ENCODE results near the gene KIDINS220.
"Not testable (repeated sequence)": the region's sequence is repeated elsewhere in the genome, so short reads cannot be mapped to it uniquely, and the experiment has no call there.

The KIDINS220 gene

GRCh38 chr2:8729939-8730338, 107.5 kb downstream of the KIDINS220 start:
- no peaks in the 10 kb centered on the region for H3K27me3 ChIP-seq (ENCODE audit: insufficient read depth, low read length)
- WGBS (ENCODE audit: extremely low coverage, insufficient coverage, insufficient read length) = no CpG with 5 or more reads among the region's 9 CpGs
- no peak overlapping the region for H2AFZ ChIP-seq (ENCODE audit: insufficient read depth, low read length, poor library complexity)
- H3K27ac ChIP-seq (ENCODE audit: low read depth, low read length) = no peak overlapping the region
- H2BK5ac ChIP-seq (ENCODE audit: low read depth, low read length, poor library complexity) = no peak overlapping the region
- no peak for DNase-seq
- no peaks in the 10 kb centered on the region for H3K79me1 ChIP-seq (ENCODE audit: low read length)
- H3K4me2 ChIP-seq (ENCODE audit: low read length) = no peak overlapping the region
- H3K9me3 ChIP-seq (ENCODE audit: insufficient read depth, low read depth, low read length) = no peaks in the 10 kb centered on the region
- no peak overlapping the region for H3K4ac ChIP-seq (ENCODE audit: low read depth, low read length)
- H3K4me1 ChIP-seq (ENCODE audit: control insufficient read depth in 1 of 2, insufficient read depth in 2 of 2, low read length in 2 of 2) = no peaks in the 10 kb centered on the region
- H2BK120ac ChIP-seq (ENCODE audit: insufficient read depth, low read length, poor library complexity) = no peak overlapping the region
- no peak overlapping the region for H2AK5ac ChIP-seq (ENCODE audit: low read length)
- peaks cover 19 to 37% of the 10 kb centered on the region in 2 experiments for H3K36me3 ChIP-seq (ENCODE audit: control insufficient read depth in 1 of 2, insufficient read depth in 2 of 2, low read length in 2 of 2)
- H3K4me3 ChIP-seq (ENCODE audit: low read depth, low read length) = no peak overlapping the region
- no peak overlapping the region for H2BK12ac ChIP-seq (ENCODE audit: low read length)
- H4K8ac ChIP-seq (ENCODE audit: low read depth, low read length) = no peak overlapping the region
- H3K79me2 ChIP-seq (ENCODE audit: control insufficient read depth, insufficient read depth, low read length, poor library complexity) = no peaks in the 10 kb centered on the region
- no peak overlapping the region for H4K12ac ChIP-seq (ENCODE audit: low read depth, low read length)
- no peak overlapping the region for H3K18ac ChIP-seq (ENCODE audit: low read length)
- H4K91ac ChIP-seq (ENCODE audit: low read depth, low read length) = no peak overlapping the region
- H3K14ac ChIP-seq (ENCODE audit: low read length) = no peak overlapping the region
- H3K9ac ChIP-seq (ENCODE audit: low read length) = no peak overlapping the region
- no peak overlapping the region for H3K23ac ChIP-seq (ENCODE audit: low read length)

GRCh38 chr2:8729101-8729500, 108.3 kb downstream of the KIDINS220 start:
- H3K27me3 ChIP-seq (ENCODE audit: insufficient read depth, low read length); DNase-seq; H3K79me1 ChIP-seq (ENCODE audit: low read length); H3K79me2 ChIP-seq (ENCODE audit: control insufficient read depth, insufficient read depth, low read length, poor library complexity); H3K4me3 ChIP-seq (ENCODE audit: low read depth, low read length); H4K12ac ChIP-seq (ENCODE audit: low read depth, low read length); H2BK5ac ChIP-seq (ENCODE audit: low read depth, low read length, poor library complexity); H3K18ac ChIP-seq (ENCODE audit: low read length); H2BK12ac ChIP-seq (ENCODE audit: low read length); H2AFZ ChIP-seq (ENCODE audit: insufficient read depth, low read length, poor library complexity); H3K23ac ChIP-seq (ENCODE audit: low read length); H4K8ac ChIP-seq (ENCODE audit: low read depth, low read length); H3K9ac ChIP-seq (ENCODE audit: low read length); H3K14ac ChIP-seq (ENCODE audit: low read length); H2AK5ac ChIP-seq (ENCODE audit: low read length); H2BK120ac ChIP-seq (ENCODE audit: insufficient read depth, low read length, poor library complexity); H4K91ac ChIP-seq (ENCODE audit: low read depth, low read length); H3K4me1 ChIP-seq (ENCODE audit: control insufficient read depth in 1 of 2, insufficient read depth in 2 of 2, low read length in 2 of 2); H3K4ac ChIP-seq (ENCODE audit: low read depth, low read length); H3K9me3 ChIP-seq (ENCODE audit: insufficient read depth, low read depth, low read length); H3K4me2 ChIP-seq (ENCODE audit: low read length); H3K27ac ChIP-seq (ENCODE audit: low read depth, low read length): not testable (repeated sequence)
- no CpG with 5 or more reads among the region's 5 CpGs for WGBS (ENCODE audit: extremely low coverage, insufficient coverage, insufficient read length)
- H3K36me3 ChIP-seq (ENCODE audit: control insufficient read depth in 1 of 2, insufficient read depth in 2 of 2, low read length in 2 of 2) = peaks cover 17 to 36% of the 10 kb centered on the region in 2 experiments

GRCh38 chr2:8728305-8729015, 109.0 kb downstream of the KIDINS220 start:
- no peak overlapping the region for H4K8ac ChIP-seq (ENCODE audit: low read depth, low read length)
- H3K4me1 ChIP-seq (ENCODE audit: control insufficient read depth in 1 of 2, insufficient read depth in 2 of 2, low read length in 2 of 2) = no peaks in the 10 kb centered on the region
- H3K27ac ChIP-seq (ENCODE audit: low read depth, low read length) = no peak overlapping the region
- H3K18ac ChIP-seq (ENCODE audit: low read length) = no peak overlapping the region
- H3K9ac ChIP-seq (ENCODE audit: low read length) = no peak overlapping the region
- no peak overlapping the region for H2AK5ac ChIP-seq (ENCODE audit: low read length)
- H3K9me3 ChIP-seq (ENCODE audit: insufficient read depth, low read depth, low read length) = no peaks in the 10 kb centered on the region
- no peak overlapping the region for H2AFZ ChIP-seq (ENCODE audit: insufficient read depth, low read length, poor library complexity)
- H3K23ac ChIP-seq (ENCODE audit: low read length) = no peak overlapping the region
- no peak overlapping the region for H2BK12ac ChIP-seq (ENCODE audit: low read length)
- no peak for DNase-seq
- no peaks in the 10 kb centered on the region for H3K79me2 ChIP-seq (ENCODE audit: control insufficient read depth, insufficient read depth, low read length, poor library complexity)
- no peak overlapping the region for H4K12ac ChIP-seq (ENCODE audit: low read depth, low read length)
- H3K4ac ChIP-seq (ENCODE audit: low read depth, low read length) = no peak overlapping the region
- no peak overlapping the region for H3K14ac ChIP-seq (ENCODE audit: low read length)
- no CpG with 5 or more reads among the region's 7 CpGs for WGBS (ENCODE audit: extremely low coverage, insufficient coverage, insufficient read length)
- peaks cover 13 to 32% of the 10 kb centered on the region in 2 experiments for H3K36me3 ChIP-seq (ENCODE audit: control insufficient read depth in 1 of 2, insufficient read depth in 2 of 2, low read length in 2 of 2)
- H3K79me1 ChIP-seq (ENCODE audit: low read length) = no peaks in the 10 kb centered on the region
- H3K4me3 ChIP-seq (ENCODE audit: low read depth, low read length) = no peak overlapping the region
- H3K27me3 ChIP-seq (ENCODE audit: insufficient read depth, low read length) = no peaks in the 10 kb centered on the region
- H2BK5ac ChIP-seq (ENCODE audit: low read depth, low read length, poor library complexity) = no peak overlapping the region
- no peak overlapping the region for H4K91ac ChIP-seq (ENCODE audit: low read depth, low read length)
- no peak overlapping the region for H2BK120ac ChIP-seq (ENCODE audit: insufficient read depth, low read length, poor library complexity)
- no peak overlapping the region for H3K4me2 ChIP-seq (ENCODE audit: low read length)

- Histone ChIP-seq H2AK5ac (ENCODE audit: low read length) (no peak overlapping the region), H3K14ac (ENCODE audit: low read length) (no peak overlapping the region), H4K8ac (ENCODE audit: low read depth, low read length) (no peak overlapping the region), H3K27ac (ENCODE audit: low read depth, low read length) (no peak overlapping the region), H4K12ac (ENCODE audit: low read depth, low read length) (no peak overlapping the region), H3K9me3 (ENCODE audit: insufficient read depth, low read depth, low read length) (no peaks in the 10 kb centered on the region), H3K23ac (ENCODE audit: low read length) (no peak overlapping the region), H2BK12ac (ENCODE audit: low read length) (no peak overlapping the region), H3K4me1 (ENCODE audit: control insufficient read depth in 1 of 2, insufficient read depth in 2 of 2, low read length in 2 of 2) (no peaks in the 10 kb centered on the region), H3K79me1 (ENCODE audit: low read length) (no peaks in the 10 kb centered on the region), H2BK120ac (ENCODE audit: insufficient read depth, low read length, poor library complexity) (no peak overlapping the region), H3K4me3 (ENCODE audit: low read depth, low read length) (no peak overlapping the region), H2BK5ac (ENCODE audit: low read depth, low read length, poor library complexity) (no peak overlapping the region), H3K4me2 (ENCODE audit: low read length) (no peak overlapping the region), H3K79me2 (ENCODE audit: control insufficient read depth, insufficient read depth, low read length, poor library complexity) (no peaks in the 10 kb centered on the region), H3K27me3 (ENCODE audit: insufficient read depth, low read length) (no peaks in the 10 kb centered on the region), H3K36me3 (ENCODE audit: control insufficient read depth in 1 of 2, insufficient read depth in 2 of 2, low read length in 2 of 2) (peaks cover 5 to 11% of the 10 kb centered on the region in 2 experiments), H3K9ac (ENCODE audit: low read length) (no peak overlapping the region), H3K4ac (ENCODE audit: low read depth, low read length) (no peak overlapping the region), H3K18ac (ENCODE audit: low read length) (no peak overlapping the region), H4K91ac (ENCODE audit: low read depth, low read length) (no peak overlapping the region), H2AFZ (ENCODE audit: insufficient read depth, low read length, poor library complexity) (no peak overlapping the region)
- WGBS (ENCODE audit: extremely low coverage, insufficient coverage, insufficient read length) = no CpG with 5 or more reads among the region's 7 CpGs
- peak in 1 of 2 donors; percentile 13 for DNase-seq
Measured at GRCh38 chr2:8725838-8726237, 111.6 kb downstream of the KIDINS220 start.

Measured in trophoblast cell (in vitro differentiated cells and primary cell).